ENCODE results near the gene DMRT1.

DMRT1 gene

DNA sequence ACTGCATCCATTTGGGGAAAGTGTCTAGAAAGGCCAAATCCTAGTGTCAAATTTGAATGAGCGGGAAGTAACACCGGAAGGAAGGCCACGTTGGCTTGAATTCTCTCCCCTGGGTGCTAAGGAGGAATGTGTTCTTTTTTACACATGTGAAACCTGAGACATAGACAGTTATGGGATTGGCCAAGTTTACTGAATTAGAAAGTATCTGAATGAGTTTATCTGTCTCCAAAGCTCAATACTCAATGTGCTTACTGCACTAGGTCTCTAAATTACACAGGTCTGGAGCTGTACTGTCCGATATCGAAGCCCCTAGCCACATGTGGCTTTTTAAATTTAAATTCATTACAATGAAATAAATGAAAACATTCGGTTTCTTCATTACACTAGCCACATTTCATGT lies 6.0 kb downstream of the DMRT1 start:
- no peak overlapping the region for H3K9ac ChIP-seq (ENCODE audit: low read length)
- no peak overlapping the region for H2BK15ac ChIP-seq (ENCODE audit: low read depth, poor library complexity, severe bottlenecking)
- WGBS: 56% methylated on average over 5 of the region's 6 CpGs

DNA sequence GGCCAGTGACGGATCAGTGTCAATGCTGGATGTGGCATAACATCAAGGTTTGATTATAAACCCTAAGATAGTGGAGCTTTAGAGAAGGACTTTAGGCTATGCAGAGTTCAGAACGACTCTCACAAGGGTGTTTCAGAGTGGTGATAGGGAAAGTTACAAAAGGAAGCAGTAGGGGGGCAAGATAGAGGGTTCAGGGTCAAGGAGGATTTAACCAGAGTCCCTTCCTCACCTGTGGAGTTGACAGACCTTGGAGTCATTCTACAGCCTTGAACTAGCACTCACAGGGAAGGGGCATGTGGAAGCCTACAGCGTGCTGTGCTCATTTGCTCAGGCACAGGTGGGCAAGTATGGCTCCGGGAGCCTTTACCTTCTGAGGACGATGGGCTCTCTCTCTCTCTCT lies 7.9 kb downstream of the DMRT1 start:
- Histone ChIP-seq H3K4me1 (ENCODE audit: control insufficient read depth, insufficient read depth, low read depth, low read length) (no peaks in the 10 kb centered on the region), H3K18ac (ENCODE audit: low read depth in 1 of 2, low read length in 2 of 2) (no peak overlapping the region), H3K14ac (ENCODE audit: low read length in 2 of 2) (no peak overlapping the region), H3K4me3 (ENCODE audit: insufficient read depth in 1 of 2, low read depth in 1 of 2, low read length in 2 of 2) (no peak overlapping the region), H2AK5ac (ENCODE audit: low read length, severe bottlenecking) (no peak overlapping the region), H2BK120ac (ENCODE audit: low read depth, low read length) (no peak overlapping the region), H4K91ac (ENCODE audit: low read length) (no peak overlapping the region), H2AFZ (ENCODE audit: low read depth, low read length) (no peak overlapping the region), H4K8ac (ENCODE audit: low read length) (no peak overlapping the region), H2BK15ac (ENCODE audit: low read depth, poor library complexity, severe bottlenecking) (no peak overlapping the region), H2BK12ac (ENCODE audit: low read length in 2 of 2) (no peak overlapping the region), H3K79me1 (replicated peaks; ENCODE audit: low read length, poor library complexity, severe bottlenecking) (no peaks in the 10 kb centered on the region), H3K9ac (ENCODE audit: low read length) (no peak overlapping the region), H2BK5ac (ENCODE audit: low read depth, low read length, poor library complexity, severe bottlenecking) (no peak overlapping the region), H3K4ac (ENCODE audit: low read depth in 1 of 2, low read length in 2 of 2) (no peak overlapping the region), H3K4me2 (ENCODE audit: low read length, poor library complexity, severe bottlenecking) (no peak overlapping the region), H3K9me3 (ENCODE audit: control insufficient read depth, low read length) (no peaks in the 10 kb centered on the region), H3K27ac (ENCODE audit: low read length, poor library complexity, severe bottlenecking) (no peak overlapping the region), H3K27me3 (ENCODE audit: control insufficient read depth in 1 of 2, insufficient read depth in 1 of 2, low read length in 2 of 2) (peaks cover 12 to 33% of the 10 kb centered on the region in 2 experiments), H3K23ac (ENCODE audit: low read length in 2 of 2) (no peak overlapping the region), H3K36me3 (ENCODE audit: control insufficient read depth in 1 of 2, insufficient read depth in 2 of 2, low read depth in 1 of 2, low read length in 2 of 2) (no peaks in the 10 kb centered on the region)
- no peak for DNase-seq
- WGBS: 49% methylated on average over 5 of the region's 5 CpGs

More for the DNA sequence above, 6.0 kb downstream of the DMRT1 start:
- H3K27ac ChIP-seq (ENCODE audit: low read length, poor library complexity, severe bottlenecking): no peak overlapping the region
- no peak for DNase-seq
- no peak overlapping the region for H3K14ac ChIP-seq (ENCODE audit: low read length in 2 of 2)
- no peak overlapping the region for H3K18ac ChIP-seq (ENCODE audit: low read depth in 1 of 2, low read length in 2 of 2)
- no peak overlapping the region for H3K4me3 ChIP-seq (ENCODE audit: insufficient read depth in 1 of 2, low read depth in 1 of 2, low read length in 2 of 2)
- H2AFZ ChIP-seq (ENCODE audit: low read depth, low read length): no peak overlapping the region
- no peak overlapping the region for H3K4ac ChIP-seq (ENCODE audit: low read depth in 1 of 2, low read length in 2 of 2)
- no peak overlapping the region for H3K4me2 ChIP-seq (ENCODE audit: low read length, poor library complexity, severe bottlenecking)
- peaks cover 5% of the 10 kb centered on the region for H3K4me1 ChIP-seq (ENCODE audit: control insufficient read depth, insufficient read depth, low read depth, low read length)
- H2BK12ac ChIP-seq (ENCODE audit: low read length in 2 of 2): no peak overlapping the region
- H3K9me3 ChIP-seq (ENCODE audit: control insufficient read depth, low read length): no peaks in the 10 kb centered on the region
- no peak overlapping the region for H2BK5ac ChIP-seq (ENCODE audit: low read depth, low read length, poor library complexity, severe bottlenecking)
- H4K91ac ChIP-seq (ENCODE audit: low read length): no peak overlapping the region
- no peak overlapping the region for H2AK5ac ChIP-seq (ENCODE audit: low read length, severe bottlenecking)
- H3K79me1 ChIP-seq (replicated peaks; ENCODE audit: low read length, poor library complexity, severe bottlenecking): no peaks in the 10 kb centered on the region
- H2BK120ac ChIP-seq (ENCODE audit: low read depth, low read length): no peak overlapping the region
- peaks cover 20 to 52% of the 10 kb centered on the region in 2 experiments for H3K27me3 ChIP-seq (ENCODE audit: control insufficient read depth in 1 of 2, insufficient read depth in 1 of 2, low read length in 2 of 2)
- no peak overlapping the region for H3K23ac ChIP-seq (ENCODE audit: low read length in 2 of 2)
- H4K8ac ChIP-seq (ENCODE audit: low read length): no peak overlapping the region
- H3K36me3 ChIP-seq (ENCODE audit: control insufficient read depth in 1 of 2, insufficient read depth in 2 of 2, low read depth in 1 of 2, low read length in 2 of 2): no peaks in the 10 kb centered on the region

DNA sequence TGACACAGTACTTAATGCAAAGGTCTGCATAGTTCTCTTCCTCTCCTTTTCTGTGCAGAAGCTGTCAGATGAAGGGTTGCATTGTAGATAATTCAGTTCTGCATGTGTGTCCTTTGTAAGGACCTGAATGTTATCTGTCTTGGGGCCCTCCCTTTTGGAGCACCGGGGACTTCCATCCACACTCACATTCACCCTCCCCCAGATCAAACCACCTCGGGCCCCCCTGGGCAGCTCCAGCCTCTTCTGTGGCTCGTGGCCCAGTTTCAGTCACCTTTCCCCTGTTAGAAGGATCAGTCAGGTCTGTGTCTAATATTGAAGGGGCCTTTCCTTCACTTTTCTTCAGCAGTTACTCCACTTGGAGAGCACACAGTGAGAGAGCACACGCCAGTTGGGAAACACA lies 11.0 kb downstream of the DMRT1 start:
- no peaks in the 10 kb centered on the region for H3K79me1 ChIP-seq (replicated peaks; ENCODE audit: low read length, poor library complexity, severe bottlenecking)
- H3K9ac ChIP-seq (ENCODE audit: low read length): no peak overlapping the region
- no peaks in the 10 kb centered on the region for H3K36me3 ChIP-seq (ENCODE audit: control insufficient read depth in 1 of 2, insufficient read depth in 2 of 2, low read depth in 1 of 2, low read length in 2 of 2)
- H3K14ac ChIP-seq (ENCODE audit: low read length in 2 of 2): no peak overlapping the region
- H2BK120ac ChIP-seq (ENCODE audit: low read depth, low read length): no peak overlapping the region
- no peak overlapping the region for H3K4ac ChIP-seq (ENCODE audit: low read depth in 1 of 2, low read length in 2 of 2)
- no peak overlapping the region for H3K27ac ChIP-seq (ENCODE audit: low read length, poor library complexity, severe bottlenecking)
- no peak overlapping the region for H4K91ac ChIP-seq (ENCODE audit: low read length)
- H2BK15ac ChIP-seq (ENCODE audit: low read depth, poor library complexity, severe bottlenecking): no peak overlapping the region
- H3K27me3 ChIP-seq (ENCODE audit: control insufficient read depth in 1 of 2, insufficient read depth in 1 of 2, low read length in 2 of 2): peaks cover 0 to 12% of the 10 kb centered on the region in 2 experiments
- no peak overlapping the region for H2BK12ac ChIP-seq (ENCODE audit: low read length in 2 of 2)
- H3K9me3 ChIP-seq (ENCODE audit: control insufficient read depth, low read length): no peaks in the 10 kb centered on the region
- DNase-seq: no peak
- WGBS: 74% methylated on average over 4 of the region's 4 CpGs
- H3K4me2 ChIP-seq (ENCODE audit: low read length, poor library complexity, severe bottlenecking): no peak overlapping the region
- H2BK5ac ChIP-seq (ENCODE audit: low read depth, low read length, poor library complexity, severe bottlenecking): no peak overlapping the region
- no peak overlapping the region for H3K23ac ChIP-seq (ENCODE audit: low read length in 2 of 2)
- no peak overlapping the region for H2AFZ ChIP-seq (ENCODE audit: low read depth, low read length)
- no peak overlapping the region for H2AK5ac ChIP-seq (ENCODE audit: low read length, severe bottlenecking)
- no peak overlapping the region for H3K18ac ChIP-seq (ENCODE audit: low read depth in 1 of 2, low read length in 2 of 2)
- H3K4me3 ChIP-seq (ENCODE audit: insufficient read depth in 1 of 2, low read depth in 1 of 2, low read length in 2 of 2): no peak overlapping the region
- H3K4me1 ChIP-seq (ENCODE audit: control insufficient read depth, insufficient read depth, low read depth, low read length): no peaks in the 10 kb centered on the region
- H4K8ac ChIP-seq (ENCODE audit: low read length): no peak overlapping the region

DNA sequence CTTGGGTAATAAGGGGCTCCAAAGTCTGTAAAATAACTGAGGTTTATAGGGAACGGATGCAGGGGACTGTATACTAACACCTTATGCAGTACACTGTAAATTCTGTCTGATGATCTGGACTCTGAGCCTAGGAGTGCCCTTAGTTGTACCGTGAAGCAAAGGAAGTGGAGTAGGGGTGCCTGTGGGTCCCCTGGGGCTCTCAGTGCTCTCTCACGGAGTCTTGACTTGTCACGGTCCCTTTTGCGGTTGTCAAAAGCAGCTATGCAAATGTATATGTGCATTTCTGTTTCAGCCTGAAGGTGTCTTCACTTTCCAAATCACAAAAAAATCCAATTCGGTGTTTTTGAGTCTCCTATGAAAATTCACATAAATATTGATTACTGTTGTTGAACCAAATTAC lies 17.8 kb downstream of the DMRT1 start:
- H3K4me1 ChIP-seq (ENCODE audit: control insufficient read depth, insufficient read depth, low read depth, low read length): no peaks in the 10 kb centered on the region
- H3K23ac ChIP-seq (ENCODE audit: low read length in 2 of 2): no peak overlapping the region
- no peak overlapping the region for H2BK12ac ChIP-seq (ENCODE audit: low read length in 2 of 2)
- H3K18ac ChIP-seq (ENCODE audit: low read depth in 1 of 2, low read length in 2 of 2): no peak overlapping the region
- no peak overlapping the region for H4K91ac ChIP-seq (ENCODE audit: low read length)
- H3K27me3 ChIP-seq (ENCODE audit: control insufficient read depth in 1 of 2, insufficient read depth in 1 of 2, low read length in 2 of 2): peaks cover 0 to 5% of the 10 kb centered on the region in 2 experiments
- H3K79me1 ChIP-seq (replicated peaks; ENCODE audit: low read length, poor library complexity, severe bottlenecking): no peaks in the 10 kb centered on the region
- 64% methylated on average over 4 of the region's 6 CpGs for WGBS
- H3K27ac ChIP-seq (ENCODE audit: low read length, poor library complexity, severe bottlenecking): no peak overlapping the region
- H3K9ac ChIP-seq (ENCODE audit: low read length): no peak overlapping the region
- H2AFZ ChIP-seq (ENCODE audit: low read depth, low read length): no peak overlapping the region
- H3K36me3 ChIP-seq (ENCODE audit: control insufficient read depth in 1 of 2, insufficient read depth in 2 of 2, low read depth in 1 of 2, low read length in 2 of 2): no peaks in the 10 kb centered on the region
- H4K8ac ChIP-seq (ENCODE audit: low read length): no peak overlapping the region
- no peak overlapping the region for H2BK5ac ChIP-seq (ENCODE audit: low read depth, low read length, poor library complexity, severe bottlenecking)
- no peak overlapping the region for H2AK5ac ChIP-seq (ENCODE audit: low read length, severe bottlenecking)
- no peak overlapping the region for H3K14ac ChIP-seq (ENCODE audit: low read length in 2 of 2)
- no peak overlapping the region for H3K4me2 ChIP-seq (ENCODE audit: low read length, poor library complexity, severe bottlenecking)
- H3K4me3 ChIP-seq (ENCODE audit: insufficient read depth in 1 of 2, low read depth in 1 of 2, low read length in 2 of 2): no peak overlapping the region
- no peak overlapping the region for H3K4ac ChIP-seq (ENCODE audit: low read depth in 1 of 2, low read length in 2 of 2)
- DNase-seq: no peak
- no peak overlapping the region for H2BK15ac ChIP-seq (ENCODE audit: low read depth, poor library complexity, severe bottlenecking)
- H2BK120ac ChIP-seq (ENCODE audit: low read depth, low read length): no peak overlapping the region
- no peaks in the 10 kb centered on the region for H3K9me3 ChIP-seq (ENCODE audit: control insufficient read depth, low read length)
